ENCODE data around the gene DCN. TPM values are rescaled to one million over a fixed set of nuclear protein-coding genes. Genes with fewer than 3 reads are reported as not detected.

The DCN gene
- total RNA-seq, 1 experiment from 2014 or later, result 0.95 TPM

DNA sequence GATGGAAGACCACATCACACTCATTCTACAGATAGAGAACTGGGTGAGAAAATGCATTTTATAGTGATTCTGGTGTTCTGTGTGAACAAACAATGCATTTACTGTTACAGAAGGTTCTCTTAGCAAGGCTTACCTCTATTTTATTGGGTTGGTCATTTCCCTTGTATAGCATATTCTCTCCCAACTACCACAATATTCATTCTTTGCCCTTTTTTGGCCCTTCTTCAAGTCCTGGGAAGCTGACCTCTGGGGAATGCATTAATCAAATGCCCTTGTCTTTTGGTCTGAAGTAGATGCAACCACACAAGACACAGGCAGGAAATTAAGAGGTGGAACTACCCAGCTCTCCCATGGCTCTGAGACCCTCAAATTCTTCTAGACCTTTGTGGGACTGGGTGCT is 19.5 kb downstream of the DCN start:
- Mint-ChIP-seq H3K9me3 (ENCODE audit: unreplicated experiment) (no peaks in the 10 kb centered on the region), H3K27ac (ENCODE audit: unreplicated experiment) (no peak overlapping the region), H3K4me3 (ENCODE audit: unreplicated experiment) (no peak overlapping the region), H3K36me3 (ENCODE audit: insufficient read depth, unreplicated experiment) (no peaks in the 10 kb centered on the region), H3K4me1 (ENCODE audit: low read depth, unreplicated experiment) (no peaks in the 10 kb centered on the region), H3K27me3 (ENCODE audit: insufficient read depth, unreplicated experiment) (no peaks in the 10 kb centered on the region)
- no peaks in the 10 kb centered on the region for H3K36me3 ChIP-seq (ENCODE audit: control insufficient read depth, insufficient read depth, low read length)
- no peaks in the 10 kb centered on the region for H3K27me3 ChIP-seq (replicated peaks; ENCODE audit: control insufficient read depth, insufficient read depth, low read length)
- no peaks in the 10 kb centered on the region for H3K4me1 ChIP-seq
- no peak overlapping the region for H3K4me3 ChIP-seq (ENCODE audit: low read depth, low read length)
- intact Hi-C loops (cut with micrococcal nuclease; ENCODE audit: unreplicated experiment), result no loop called here
- H3K9me3 ChIP-seq, result no peaks in the 10 kb centered on the region
- ChIA-PET CTCF (no interaction called here), POLR2A (no interaction called here)
- BruUV-seq (replicated peaks), result no TSS peak
- TF ChIP-seq, protein P1, sequence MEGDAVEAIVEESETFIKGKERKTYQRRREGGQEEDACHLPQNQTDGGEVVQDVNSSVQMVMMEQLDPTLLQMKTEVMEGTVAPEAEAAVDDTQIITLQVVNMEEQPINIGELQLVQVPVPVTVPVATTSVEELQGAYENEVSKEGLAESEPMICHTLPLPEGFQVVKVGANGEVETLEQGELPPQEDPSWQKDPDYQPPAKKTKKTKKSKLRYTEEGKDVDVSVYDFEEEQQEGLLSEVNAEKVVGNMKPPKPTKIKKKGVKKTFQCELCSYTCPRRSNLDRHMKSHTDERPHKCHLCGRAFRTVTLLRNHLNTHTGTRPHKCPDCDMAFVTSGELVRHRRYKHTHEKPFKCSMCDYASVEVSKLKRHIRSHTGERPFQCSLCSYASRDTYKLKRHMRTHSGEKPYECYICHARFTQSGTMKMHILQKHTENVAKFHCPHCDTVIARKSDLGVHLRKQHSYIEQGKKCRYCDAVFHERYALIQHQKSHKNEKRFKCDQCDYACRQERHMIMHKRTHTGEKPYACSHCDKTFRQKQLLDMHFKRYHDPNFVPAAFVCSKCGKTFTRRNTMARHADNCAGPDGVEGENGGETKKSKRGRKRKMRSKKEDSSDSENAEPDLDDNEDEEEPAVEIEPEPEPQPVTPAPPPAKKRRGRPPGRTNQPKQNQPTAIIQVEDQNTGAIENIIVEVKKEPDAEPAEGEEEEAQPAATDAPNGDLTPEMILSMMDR (IDR thresholded peaks at IDR 0.05; ENCODE audit: insufficient read depth in 1 of 2, low read depth in 1 of 2, low read length in 1 of 2, severe bottlenecking in 1 of 2, unreplicated experiment in 1 of 2), result no peak
- no peak for DNase-seq

DNA sequence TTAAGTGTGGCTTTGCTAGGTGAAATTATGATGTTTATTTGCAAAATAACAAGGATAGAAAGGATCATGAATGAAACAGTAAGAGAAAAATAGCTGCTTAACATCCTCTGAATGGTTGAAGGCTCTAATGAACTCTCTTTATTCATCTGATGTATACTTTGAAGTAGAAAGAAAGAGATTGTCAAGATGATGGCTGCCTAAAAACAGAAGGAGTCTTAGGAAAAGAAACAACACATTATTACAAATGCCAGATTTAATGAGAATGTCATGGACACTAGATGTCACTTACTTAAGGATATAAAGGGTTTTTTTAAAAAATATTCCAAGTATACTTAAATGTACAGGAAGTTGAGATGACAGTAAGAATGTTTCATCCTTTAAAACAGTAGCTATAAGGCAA is 21.6 kb downstream of the DCN start:
- no peaks in the 10 kb centered on the region for H3K27me3 ChIP-seq (replicated peaks; ENCODE audit: control insufficient read depth, insufficient read depth, low read length)
- Mint-ChIP-seq H3K36me3 (ENCODE audit: insufficient read depth, unreplicated experiment) (no peaks in the 10 kb centered on the region), H3K4me3 (ENCODE audit: unreplicated experiment) (no peak overlapping the region), H3K9me3 (ENCODE audit: unreplicated experiment) (no peaks in the 10 kb centered on the region), H3K4me1 (ENCODE audit: low read depth, unreplicated experiment) (no peaks in the 10 kb centered on the region), H3K27ac (ENCODE audit: unreplicated experiment) (no peak overlapping the region), H3K27me3 (ENCODE audit: insufficient read depth, unreplicated experiment) (no peaks in the 10 kb centered on the region)
- H3K9me3 ChIP-seq, result no peaks in the 10 kb centered on the region
- no peaks in the 10 kb centered on the region for H3K4me1 ChIP-seq
- CTCF ChIA-PET, result no interaction called here
- no TSS peak for BruUV-seq (replicated peaks)
- intact Hi-C loops (cut with micrococcal nuclease; ENCODE audit: unreplicated experiment), result no loop called here
- H3K36me3 ChIP-seq (ENCODE audit: control insufficient read depth, insufficient read depth, low read length), result no peaks in the 10 kb centered on the region
- no peak overlapping the region for H3K4me3 ChIP-seq (ENCODE audit: low read depth, low read length)
- DNase-seq, result no peak
- POLR2A ChIA-PET, result no interaction called here
- TF ChIP-seq, protein P1 (IDR thresholded peaks at IDR 0.05; ENCODE audit: insufficient read depth in 1 of 2, low read depth in 1 of 2, low read length in 1 of 2, severe bottlenecking in 1 of 2, unreplicated experiment in 1 of 2), result no peak

DNA sequence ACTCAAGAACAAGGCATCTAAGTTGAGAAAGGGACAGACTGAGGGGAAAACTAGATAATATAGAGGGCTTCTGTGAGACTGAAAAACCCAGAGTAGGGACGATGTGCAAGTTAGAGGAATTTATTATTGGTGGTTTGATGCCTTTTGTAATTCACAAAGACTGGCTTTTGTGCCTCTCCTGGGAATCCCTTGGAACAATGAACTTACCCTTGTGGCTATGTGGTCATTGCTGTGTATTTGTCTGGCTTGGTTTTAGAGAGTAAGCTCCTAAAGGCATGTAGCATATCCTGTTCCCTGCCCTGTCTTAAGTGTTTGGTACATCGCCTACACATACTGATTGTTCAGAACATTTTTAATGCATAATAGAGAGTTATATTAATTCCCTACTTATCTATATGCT is 26.6 kb downstream of the DCN start:
- no TSS peak for BruUV-seq (replicated peaks)
- intact Hi-C loops (cut with micrococcal nuclease; ENCODE audit: unreplicated experiment), result no loop called here
- H3K27me3 ChIP-seq (replicated peaks; ENCODE audit: control insufficient read depth, insufficient read depth, low read length), result no peaks in the 10 kb centered on the region
- no peaks in the 10 kb centered on the region for H3K4me1 Mint-ChIP-seq (ENCODE audit: low read depth, unreplicated experiment)
- CTCF ChIA-PET, result no interaction called here
- H3K4me3 Mint-ChIP-seq (ENCODE audit: unreplicated experiment), result no peak overlapping the region
- H3K27me3 Mint-ChIP-seq (ENCODE audit: insufficient read depth, unreplicated experiment), result no peaks in the 10 kb centered on the region
- H3K27ac Mint-ChIP-seq (ENCODE audit: unreplicated experiment), result no peak overlapping the region
- no peaks in the 10 kb centered on the region for H3K36me3 Mint-ChIP-seq (ENCODE audit: insufficient read depth, unreplicated experiment)
- H3K9me3 Mint-ChIP-seq (ENCODE audit: unreplicated experiment), result no peaks in the 10 kb centered on the region
- no peaks in the 10 kb centered on the region for H3K4me1 ChIP-seq
- H3K4me3 ChIP-seq (ENCODE audit: low read depth, low read length), result no peak overlapping the region
- no peak for DNase-seq
- H3K9me3 ChIP-seq, result no peaks in the 10 kb centered on the region
- POLR2A ChIA-PET, result no interaction called here
- TF ChIP-seq, protein P1 (IDR thresholded peaks at IDR 0.05; ENCODE audit: insufficient read depth in 1 of 2, low read depth in 1 of 2, low read length in 1 of 2, severe bottlenecking in 1 of 2, unreplicated experiment in 1 of 2), result no peak
- H3K36me3 ChIP-seq (ENCODE audit: control insufficient read depth, insufficient read depth, low read length), result no peaks in the 10 kb centered on the region

Measured in Caco-2 (cell line).